HG03378 (cell line): ENCODE results near the gene KHDC3L.
"Not testable (repeated sequence)": the region's sequence is repeated elsewhere in the genome, so short reads cannot be mapped to it uniquely, and the experiment has no call there.

ENCODE experiments used
- ATAC-seq: cut with Tn5 transposase; IDR thresholded peaks from one replicate; pipeline ENCODE4 v1.9.1; 2021; ENCODE audit warnings: mild to moderate bottlenecking, moderate library complexity; ENCODE audit not compliant: unreplicated experiment

Gene KHDC3L

DNA sequence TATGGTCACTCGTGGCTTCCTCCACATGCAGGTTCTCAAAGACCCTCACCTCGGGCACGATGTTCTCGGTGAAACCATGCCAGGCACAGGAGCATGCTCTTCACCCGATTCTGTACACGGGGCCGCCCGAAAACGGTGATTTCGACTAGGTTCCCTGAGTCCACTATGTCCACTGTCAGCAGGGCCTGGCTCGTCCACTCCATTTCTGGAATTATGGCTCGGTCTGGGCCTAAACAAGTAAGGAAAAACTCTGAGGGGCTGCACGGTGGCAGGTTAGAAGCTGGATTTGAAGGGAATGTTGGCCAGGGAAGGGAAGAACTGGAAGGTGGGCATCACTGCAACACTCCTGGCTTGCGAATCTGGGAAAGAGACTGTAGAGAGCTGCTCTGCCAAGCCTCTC, 6.7 kb downstream of the KHDC3L start:
- no peak for ATAC-seq

DNA sequence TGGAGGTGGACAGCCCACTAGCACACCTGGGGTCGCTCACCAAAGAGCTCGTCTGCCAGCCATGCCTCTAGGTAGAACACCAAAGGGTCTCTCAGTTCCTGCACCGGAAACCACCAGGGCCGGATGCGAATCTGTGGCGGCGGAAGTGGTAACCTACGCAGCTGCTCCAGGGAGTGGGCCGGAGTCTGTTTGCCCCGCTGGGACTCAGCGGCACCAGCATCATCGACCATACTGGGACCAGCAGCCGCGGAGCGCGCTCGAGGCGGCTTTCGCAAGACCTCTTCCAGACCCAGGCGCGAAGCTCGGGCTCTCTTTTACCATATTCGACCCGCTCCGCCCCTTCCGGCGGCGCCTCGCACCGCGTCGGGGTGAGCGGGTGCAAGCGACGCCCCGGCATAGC, 7.1 kb downstream of the KHDC3L start, which contains the start of gene OOEP:
Gene OOEP, minus strand, starts transcription at position 335 of the 400 bp plus-strand sequence. Its CDS starts 105 bp downstream, at position 230.
- ATAC-seq, result no peak

DNA sequence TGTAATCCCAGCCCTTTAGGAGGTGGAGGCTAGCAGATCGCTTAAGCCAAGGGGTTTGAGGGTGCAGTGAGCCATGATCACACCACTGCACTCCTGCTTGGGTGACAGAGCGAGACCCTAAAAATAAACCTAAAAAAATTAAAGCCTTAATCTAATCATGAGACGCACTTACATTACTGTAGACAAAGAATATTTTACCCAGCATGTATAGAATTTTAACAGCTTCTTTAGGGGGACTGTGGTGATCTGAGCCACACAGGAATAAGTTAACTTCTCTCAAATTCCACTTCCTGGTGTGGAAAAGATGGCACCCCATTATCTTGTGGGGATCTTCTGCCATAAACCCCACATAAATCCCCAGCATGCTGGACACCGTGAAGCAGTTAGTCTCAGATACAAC, 9.5 kb downstream of the KHDC3L start:
- no peak for ATAC-seq

DNA sequence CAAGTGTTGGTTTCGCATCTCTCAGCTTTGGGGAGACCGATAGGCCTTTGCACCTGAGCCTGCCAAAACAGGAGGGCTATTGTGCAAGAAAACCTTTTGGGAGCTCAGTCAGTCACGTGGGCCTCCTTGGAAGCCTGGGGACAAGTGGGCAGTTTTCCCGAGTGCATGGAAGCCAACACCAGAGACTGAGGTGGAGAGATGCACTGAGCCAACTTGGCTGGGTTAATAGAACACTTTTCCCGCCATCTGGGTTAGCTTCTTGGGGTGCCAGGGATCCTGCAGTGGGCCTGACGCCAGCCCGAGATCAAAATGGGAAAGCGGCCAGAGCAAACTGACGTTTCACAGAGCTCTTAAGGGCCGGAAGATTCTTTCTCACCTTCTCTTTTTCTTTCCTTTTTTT, 10.1 kb downstream of the KHDC3L start:
- no peak for ATAC-seq

DNA sequence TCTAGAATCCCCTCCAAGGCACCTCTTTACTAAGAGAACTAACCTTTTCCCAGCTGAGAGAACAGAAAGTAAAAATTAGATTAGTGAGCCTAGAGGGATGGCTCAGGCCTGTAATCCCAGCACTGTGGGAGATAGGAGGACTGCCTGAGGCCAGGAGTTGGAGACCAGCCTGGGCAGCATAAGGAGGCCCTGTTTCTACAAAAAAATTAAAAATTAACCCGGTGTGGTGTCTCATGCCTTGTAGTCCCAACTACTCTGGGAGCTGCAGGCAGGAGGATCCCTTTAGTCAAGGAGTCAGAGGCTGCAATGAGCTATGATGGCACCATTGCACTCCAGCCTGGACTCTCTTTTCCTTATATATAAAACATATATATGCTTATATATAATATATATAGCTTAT, 12.8 kb downstream of the KHDC3L start:
- ATAC-seq, result no peak

DNA sequence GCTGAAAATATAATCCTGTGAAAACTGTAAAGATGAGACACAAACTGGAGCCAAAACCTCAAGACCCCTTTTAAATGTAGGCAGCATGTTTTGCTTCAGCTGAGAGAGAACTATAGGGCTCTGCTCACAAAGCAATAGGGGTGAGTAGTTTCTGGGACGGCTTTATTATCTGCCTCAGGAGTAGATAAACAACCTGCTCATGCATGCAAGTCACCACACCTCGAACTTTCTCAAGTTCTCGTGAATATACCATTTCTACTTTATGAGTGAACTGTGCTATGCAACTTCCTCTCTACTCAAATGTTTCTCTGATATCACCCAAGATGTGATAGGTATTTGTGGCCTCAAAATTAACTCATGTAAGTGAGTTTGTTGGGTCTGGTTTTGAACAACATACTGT, 14.8 kb downstream of the KHDC3L start:
- no peak for ATAC-seq

DNA sequence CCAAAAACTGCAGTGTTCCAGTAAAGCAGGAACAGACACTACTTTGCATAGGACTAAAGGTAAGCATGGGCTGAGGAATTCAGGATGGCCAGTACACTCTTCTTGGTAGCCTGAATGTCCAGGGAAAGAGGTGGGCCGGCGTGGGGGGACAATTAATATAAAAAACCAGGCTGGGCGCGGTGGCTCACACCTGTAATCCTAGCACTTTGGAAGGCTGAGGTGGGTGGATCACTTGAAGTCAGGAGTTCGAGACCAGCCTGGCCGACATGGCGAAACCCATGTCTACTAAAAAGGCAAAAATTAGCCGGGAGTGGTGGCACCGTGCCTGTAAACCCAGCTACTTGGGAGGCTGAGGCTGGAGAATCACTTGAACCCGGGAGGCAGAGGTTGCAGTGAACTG, 19.1 kb downstream of the KHDC3L start:
- not testable (repeated sequence) for ATAC-seq

DNA sequence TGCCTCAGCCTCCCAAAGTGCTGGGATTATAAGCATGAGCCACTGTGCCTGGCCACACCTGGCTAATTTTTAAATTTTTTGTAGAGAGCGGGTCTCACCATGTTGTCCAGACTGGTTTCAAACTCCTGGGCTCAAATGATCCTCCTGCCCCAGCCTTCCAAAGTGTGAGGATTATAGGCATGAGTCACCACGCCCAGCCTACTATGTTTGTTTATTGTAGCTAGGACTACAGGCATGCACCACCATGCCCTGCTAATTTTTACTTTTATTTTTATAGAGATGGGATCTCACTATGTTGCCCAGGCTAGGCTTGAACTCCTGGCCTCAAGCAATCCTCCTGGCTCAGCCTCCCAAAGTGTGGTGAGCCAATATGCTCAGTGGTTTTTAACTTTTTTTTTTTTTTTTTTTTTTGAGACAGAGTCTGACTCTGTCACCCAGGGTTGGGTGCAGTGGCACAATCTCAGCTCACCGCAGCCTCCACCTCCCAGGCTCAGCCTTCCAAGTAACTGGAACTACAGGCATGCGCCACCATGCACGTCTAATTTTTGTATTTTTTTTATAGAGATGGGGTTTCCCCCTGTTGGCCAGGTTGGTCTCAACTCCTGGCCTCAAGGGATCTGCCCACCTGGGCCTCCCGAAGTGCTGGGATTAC, 20.1 kb downstream of the KHDC3L start:
- no peak for ATAC-seq

DNA sequence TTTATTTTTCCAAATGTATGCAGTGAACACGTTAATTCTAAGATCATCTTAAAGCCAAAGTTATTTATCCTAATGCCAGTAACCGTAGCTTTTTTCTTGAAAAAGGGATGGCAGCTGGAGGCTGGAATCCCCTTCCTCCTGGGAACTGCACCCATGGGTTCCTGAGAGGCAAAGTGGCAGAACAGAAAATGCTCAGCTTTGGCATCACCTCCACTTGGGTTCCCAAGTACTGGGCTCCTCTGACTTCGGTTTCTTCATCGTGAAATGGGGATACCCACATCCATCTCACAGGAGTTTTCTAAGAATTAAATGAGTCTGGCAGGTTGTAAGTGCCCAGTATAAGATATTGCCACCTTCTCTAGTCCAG, 26.0 kb downstream of the KHDC3L start:
- ATAC-seq, result peak; percentile 28

DNA sequence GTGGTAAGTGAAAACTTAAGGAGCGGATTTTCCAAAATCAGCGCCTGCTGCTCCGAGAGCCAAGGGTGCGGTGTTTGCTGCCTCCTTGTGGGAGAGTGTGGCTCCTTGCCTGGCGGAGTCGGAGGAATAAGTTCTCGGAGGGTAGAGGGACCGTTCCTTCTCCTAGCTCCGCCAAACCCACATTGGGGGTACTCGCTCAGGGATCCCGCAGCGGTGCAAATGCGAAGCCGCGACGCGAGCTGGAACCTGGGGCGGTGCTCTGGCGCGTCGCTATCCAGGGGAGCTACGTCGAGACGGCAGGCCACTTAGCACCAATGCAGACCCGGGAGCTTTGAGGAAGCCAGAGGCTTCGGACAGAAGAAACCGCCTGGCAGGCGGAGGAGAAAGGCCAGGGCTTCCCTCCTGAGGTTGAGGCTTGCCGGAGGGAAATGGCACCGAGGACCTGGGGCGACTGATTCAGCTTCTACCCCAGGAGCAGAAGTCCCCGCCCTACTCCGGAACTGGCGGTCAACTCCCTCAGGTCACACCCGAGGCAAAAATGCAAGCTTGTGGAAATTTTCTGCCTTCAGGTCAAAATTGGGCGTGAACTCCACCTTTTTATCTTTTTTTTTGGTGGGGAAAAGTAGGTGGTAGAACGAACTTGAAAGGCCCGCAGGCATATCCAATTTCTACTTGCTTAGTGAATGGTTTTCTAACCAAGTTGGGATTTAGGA, 26.5 kb downstream of the KHDC3L start:
- ATAC-seq, result peak; percentile 76

DNA sequence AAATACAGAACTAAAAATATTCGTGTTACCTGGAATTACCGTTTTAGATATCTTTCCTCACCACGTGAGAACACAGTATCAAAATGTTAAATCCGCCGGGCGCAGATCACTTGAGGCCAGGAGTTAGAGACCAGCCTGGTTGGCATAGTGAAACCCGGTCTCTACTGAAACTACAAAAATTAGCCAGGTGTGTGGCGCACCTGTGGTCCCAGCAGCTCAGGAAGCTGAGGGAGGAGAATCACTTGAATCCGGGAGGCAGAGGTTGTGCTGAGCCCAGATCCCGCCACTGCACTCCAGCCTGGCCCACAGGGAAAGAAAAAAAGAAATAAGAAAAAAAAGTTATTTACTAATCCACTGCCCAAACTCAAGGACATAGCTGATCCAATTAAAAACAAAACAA, 27.4 kb downstream of the KHDC3L start:
- ATAC-seq, result no peak

DNA sequence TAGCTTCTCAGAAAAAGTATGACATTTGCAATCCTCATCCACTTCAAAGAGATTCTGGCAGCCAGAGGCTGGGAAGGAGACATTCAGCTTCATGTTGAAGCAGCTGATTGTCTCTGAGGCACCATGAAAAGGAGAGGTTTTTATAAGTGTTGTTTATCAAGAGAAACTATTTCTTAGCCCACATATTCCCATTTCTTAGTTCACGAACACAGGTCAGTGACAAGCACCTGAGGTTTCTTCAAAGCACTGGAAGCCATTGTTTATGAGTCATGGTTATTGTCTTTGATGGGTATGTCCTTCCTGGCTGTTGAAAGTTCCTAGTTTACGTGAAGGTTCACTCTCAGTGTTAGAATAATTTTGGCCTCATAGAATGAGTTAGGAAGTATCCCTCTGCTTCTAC, 29.2 kb downstream of the KHDC3L start:
- no peak for ATAC-seq

DNA sequence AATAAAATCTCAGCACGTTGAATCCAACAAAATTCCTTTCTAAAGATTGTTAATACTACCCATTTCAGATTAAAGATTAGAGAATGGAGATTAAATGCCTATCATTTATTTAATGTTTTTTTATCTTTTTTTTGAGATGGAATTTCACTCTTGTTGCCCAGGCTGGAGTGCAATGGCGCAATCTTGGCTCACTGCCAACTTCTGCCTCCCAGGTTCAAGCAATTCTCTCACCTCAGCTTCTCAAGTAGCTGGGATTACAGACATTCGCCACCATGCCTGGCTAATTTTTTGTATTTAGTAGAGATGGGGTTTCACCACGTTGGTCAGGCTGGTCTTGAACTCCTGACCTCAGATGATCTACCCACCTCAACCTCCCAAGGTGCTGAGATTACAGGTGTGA, 29.7 kb downstream of the KHDC3L start:
- ATAC-seq, result not testable (repeated sequence)

DNA sequence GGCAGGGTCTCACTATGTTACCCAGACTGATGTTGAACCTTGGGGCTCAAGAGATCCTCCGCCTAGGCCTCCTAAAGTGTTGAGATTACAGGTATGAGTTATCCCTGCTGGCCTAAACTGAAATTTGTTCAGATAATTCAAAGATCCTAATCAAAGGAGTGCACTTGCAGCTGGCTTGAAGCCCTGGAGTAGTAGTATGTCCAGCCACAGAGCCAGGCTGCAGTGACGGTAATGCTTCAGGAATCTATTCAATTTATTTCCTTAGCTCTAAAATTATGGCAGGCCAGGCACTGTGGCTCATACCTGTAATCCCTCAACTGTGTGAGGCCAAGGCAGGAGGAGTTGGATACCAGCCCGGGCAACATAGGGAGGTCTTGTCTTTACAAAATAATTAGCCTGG, 30.8 kb downstream of the KHDC3L start:
- no peak for ATAC-seq

DNA sequence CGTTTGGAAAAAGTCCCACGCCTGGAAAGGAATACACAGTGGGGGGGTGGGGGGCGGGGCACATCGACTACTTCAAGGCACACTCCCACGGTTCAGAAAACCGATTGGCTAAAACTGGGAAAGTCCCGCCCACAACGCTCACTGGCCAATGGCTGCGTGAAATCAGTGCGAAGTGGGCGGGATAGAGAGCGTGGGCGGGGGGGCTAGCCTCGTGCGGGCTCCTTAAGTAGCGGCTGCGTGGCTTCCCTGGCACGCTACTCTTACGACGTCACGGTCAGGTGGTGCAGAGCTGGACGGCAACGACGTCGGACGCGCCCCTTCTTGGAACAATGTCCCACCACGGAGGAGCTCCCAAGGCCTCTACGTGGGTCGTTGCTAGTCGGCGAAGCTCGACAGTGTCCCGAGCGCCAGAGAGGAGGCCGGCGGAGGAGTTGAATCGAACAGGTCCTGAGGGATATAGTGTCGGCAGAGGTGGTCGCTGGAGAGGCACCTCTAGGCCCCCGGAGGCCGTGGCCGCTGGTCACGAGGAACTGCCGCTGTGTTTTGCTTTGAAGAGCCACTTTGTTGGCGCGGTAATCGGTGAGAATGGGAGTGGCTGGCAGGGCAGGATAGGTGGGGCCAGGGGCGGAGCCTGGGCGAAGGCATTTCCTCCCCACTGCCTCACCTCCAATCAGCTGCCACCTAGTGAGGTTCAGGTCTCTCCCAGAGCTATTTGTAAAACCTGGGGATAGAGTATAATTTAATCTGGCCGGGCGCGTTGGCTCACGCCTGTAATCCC, 32.3 kb downstream of the KHDC3L start, which contains the start of gene DDX43:
Gene DDX43, plus strand, starts transcription at position 252 of the 778 bp plus-strand sequence. Its CDS starts 78 bp downstream, at position 330.
- no peak for ATAC-seq

DNA sequence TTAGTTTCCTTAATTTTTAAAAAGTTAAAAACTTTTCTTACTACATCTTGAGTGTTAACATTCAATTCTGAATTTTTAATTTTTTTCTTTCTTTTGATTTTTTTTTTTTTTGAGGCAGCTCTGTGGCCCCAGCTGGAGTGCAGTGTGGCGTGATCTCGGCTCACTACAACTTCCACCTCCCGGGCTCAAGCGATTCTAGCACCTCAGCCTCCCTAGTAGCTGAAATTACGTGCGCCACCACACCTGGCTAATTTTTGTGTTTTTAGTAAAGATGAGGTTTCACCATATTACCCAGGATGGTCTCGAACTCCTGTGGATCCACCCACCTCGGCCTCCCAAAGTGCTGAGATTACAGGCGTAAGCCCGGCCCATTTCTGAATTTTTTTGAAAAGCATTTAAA, 33.4 kb downstream of the KHDC3L start:
- ATAC-seq, result no peak

DNA sequence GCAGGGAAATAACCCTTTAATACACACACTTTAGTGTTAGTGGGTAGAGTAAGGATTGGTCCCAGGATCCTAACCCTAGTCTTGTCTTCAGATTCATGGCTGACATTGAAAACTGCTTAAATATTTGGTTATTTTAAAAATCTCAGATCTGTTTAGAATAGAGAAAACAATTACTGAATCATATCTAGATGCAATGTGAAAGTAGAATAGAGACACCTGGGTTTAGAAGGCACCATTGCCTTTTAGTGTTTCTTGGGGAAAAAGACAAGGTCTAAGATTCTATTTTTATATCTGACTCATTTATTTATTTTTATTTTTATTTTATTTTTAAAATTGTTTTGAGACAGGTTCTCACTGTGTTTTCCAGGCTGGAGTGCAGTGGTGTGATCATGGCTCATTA, 38.2 kb downstream of the KHDC3L start:
- no peak for ATAC-seq

DNA sequence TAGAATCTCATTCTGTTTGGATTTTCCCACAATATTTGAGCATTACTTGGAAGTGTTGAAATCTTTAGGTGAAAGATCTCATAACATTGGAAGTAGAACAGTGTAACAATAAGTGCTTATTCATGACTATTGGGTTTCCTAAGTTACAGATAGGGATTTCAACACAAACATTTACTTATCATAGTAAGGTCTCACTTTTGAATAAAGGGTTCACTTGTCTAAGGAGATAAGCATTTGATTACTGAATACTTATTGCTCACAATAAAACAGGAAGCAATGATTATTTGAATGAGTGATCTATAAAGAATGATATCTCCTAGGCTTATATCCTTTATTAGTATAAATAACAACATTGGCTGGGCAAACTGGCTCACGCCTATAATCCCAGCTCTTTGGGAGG, 46.9 kb downstream of the KHDC3L start:
- no peak for ATAC-seq

DNA sequence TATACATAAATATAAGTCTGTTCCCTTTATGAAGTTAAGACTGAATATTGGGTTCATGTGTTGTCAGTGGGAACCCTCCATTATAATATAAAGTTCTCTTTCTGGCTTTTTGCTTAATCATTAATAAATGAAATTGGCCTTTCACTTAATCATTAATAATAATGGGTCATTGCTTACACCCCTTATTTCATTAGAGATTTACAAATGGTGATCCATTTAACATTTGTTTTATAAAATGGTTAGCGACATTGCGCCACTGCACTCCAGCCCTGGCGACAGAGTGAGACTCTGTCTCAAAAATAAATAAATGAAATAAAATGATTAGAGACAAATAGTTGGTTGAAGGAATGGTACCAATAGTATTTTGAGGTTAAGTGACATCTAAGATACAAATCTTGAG, 50.6 kb downstream of the KHDC3L start:
- ATAC-seq, result no peak
